ENCODE results near the gene NRXN3.

GRCh38 chr14:79412822-79413221 is 1242.6 kb downstream of the NRXN3 start:
- TF ChIP-seq EZH2 (IDR thresholded peaks at IDR 0.05; ENCODE audit: borderline replicate concordance, low read length) = no peak
- TF ChIP-seq CTCF (IDR thresholded peaks at IDR 0.05; ENCODE audit: low read length) = no peak

Data from OCI-LY1 (cell line).